Measurements from ENCODE around the gene PRR11. TPM values are rescaled to one million over a fixed set of nuclear protein-coding genes. Genes with fewer than 3 reads are reported as not detected.
"Not testable (repeated sequence)": the region's sequence is repeated elsewhere in the genome, so short reads cannot be mapped to it uniquely, and the experiment has no call there.

PRR11 gene
- total and polyA plus RNA-seq, 2 of the 8 experiments (the other 6 are each of a cell fraction or from before 2014, with no cell fraction given) = 32.7 to 83.0 TPM

- no peak for TF ChIP-seq SIN3A (conservative IDR thresholded peaks at IDR 0.05 in 1 of 2, IDR thresholded peaks at IDR 0.05 in 1 of 2; ENCODE audit: low read depth in 1 of 2, low read length in 2 of 2)
- TF ChIP-seq, protein P1, sequence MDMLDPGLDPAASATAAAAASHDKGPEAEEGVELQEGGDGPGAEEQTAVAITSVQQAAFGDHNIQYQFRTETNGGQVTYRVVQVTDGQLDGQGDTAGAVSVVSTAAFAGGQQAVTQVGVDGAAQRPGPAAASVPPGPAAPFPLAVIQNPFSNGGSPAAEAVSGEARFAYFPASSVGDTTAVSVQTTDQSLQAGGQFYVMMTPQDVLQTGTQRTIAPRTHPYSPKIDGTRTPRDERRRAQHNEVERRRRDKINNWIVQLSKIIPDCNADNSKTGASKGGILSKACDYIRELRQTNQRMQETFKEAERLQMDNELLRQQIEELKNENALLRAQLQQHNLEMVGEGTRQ (IDR thresholded peaks at IDR 0.05; ENCODE audit: low read length) = no peak
These were observed 22.9 kb downstream of the PRR11 start (continued) for GRCh38 chr17:59178266-59178985.

DNA sequence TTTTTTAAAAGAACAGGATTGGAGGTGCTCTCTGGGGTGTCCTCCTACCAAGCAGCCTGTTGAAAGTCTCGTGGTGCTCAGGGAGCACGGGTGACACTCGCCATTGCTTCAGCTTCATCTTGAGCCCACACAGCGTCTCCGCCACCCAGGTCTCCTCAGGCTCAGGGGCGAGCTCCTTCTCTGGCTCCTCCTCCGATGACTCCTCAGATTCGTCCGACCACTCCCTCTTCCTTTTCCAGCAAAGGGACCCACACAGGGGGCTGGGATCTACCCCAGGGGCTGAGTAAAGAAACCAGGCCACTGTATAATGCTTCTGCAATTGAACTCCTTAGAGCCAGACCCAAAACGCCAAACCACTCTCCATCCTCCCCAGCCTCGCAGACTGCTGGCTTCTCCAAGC, 24.1 kb downstream of the PRR11 start:
- not testable (repeated sequence) for H4K8ac ChIP-seq (ENCODE audit: extremely low read depth, insufficient read depth, low read length); H3K79me2 ChIP-seq (ENCODE audit: control insufficient read depth in 1 of 2, insufficient read depth in 2 of 2, low read length in 2 of 2); H3K4me1 ChIP-seq (replicated peaks in 1 of 4; ENCODE audit: control insufficient read depth in 3 of 4, insufficient read depth in 4 of 4, low read length in 3 of 4); H3K9me3 ChIP-seq (ENCODE audit: insufficient read depth in 2 of 2, low read depth in 1 of 2, low read length in 1 of 2); H2BK20ac ChIP-seq (ENCODE audit: low read length); DNase-seq (ENCODE audit: low read depth in 1 of 2, low spot score in 2 of 2); H3K4ac ChIP-seq (replicated peaks; ENCODE audit: insufficient read length, low read depth, low read length); H3K27me3 ChIP-seq (replicated peaks in 1 of 4; ENCODE audit: control insufficient read depth in 3 of 4, extremely low read depth in 1 of 4, insufficient read depth in 3 of 4, low read length in 3 of 4); H2AFZ ChIP-seq (ENCODE audit: low read length); H3K9ac ChIP-seq (replicated peaks in 1 of 4; ENCODE audit: extremely low read depth in 1 of 4, low read depth in 3 of 4, low read length in 3 of 4); H4K91ac ChIP-seq (replicated peaks; ENCODE audit: insufficient read length, low read length); H2BK15ac ChIP-seq (ENCODE audit: low read length); H3K4me2 ChIP-seq (ENCODE audit: insufficient read depth in 1 of 2, low read depth in 2 of 2, low read length in 2 of 2); H3K23ac ChIP-seq (ENCODE audit: insufficient read length); H3K56ac ChIP-seq (replicated peaks; ENCODE audit: insufficient read length, low read depth, low read length); H3K23me2 ChIP-seq (ENCODE audit: low read depth, low read length); H2BK12ac ChIP-seq (ENCODE audit: low read depth, low read length); H3K18ac ChIP-seq (ENCODE audit: extremely low read depth, low read length); H3K14ac ChIP-seq (ENCODE audit: insufficient read length); H3K36me3 ChIP-seq (ENCODE audit: control insufficient read depth in 2 of 4, insufficient read depth in 4 of 4, low read length in 3 of 4); H3K4me3 ChIP-seq (ENCODE audit: extremely low read depth in 1 of 4, insufficient read depth in 2 of 4, low read depth in 3 of 4, low read length in 4 of 4); H2AK5ac ChIP-seq (ENCODE audit: low read depth, low read length); H4K5ac ChIP-seq (ENCODE audit: insufficient read length, low read depth, low read length); H4K20me1 ChIP-seq (replicated peaks in 1 of 2; ENCODE audit: control insufficient read depth in 1 of 2, insufficient read depth in 2 of 2, low read length in 2 of 2); H2BK120ac ChIP-seq (replicated peaks; ENCODE audit: low read depth, low read length); H2BK5ac ChIP-seq (ENCODE audit: low read depth, low read length); H3K27ac ChIP-seq (ENCODE audit: low read depth, low read length); H3K79me1 ChIP-seq (ENCODE audit: low read depth, low read length); FAIRE-seq
- 90% methylated on average over 11 of the region's 11 CpGs; no CpG with 5 or more reads in 1 of the 2 experiments for WGBS, 2 experiments (ENCODE audit: extremely low coverage in 1 of 2, insufficient coverage in 1 of 2, insufficient read length in 1 of 2, insufficient replicate concordance in 2 of 2, low coverage in 1 of 2, low lambda C conversion rate in 2 of 2, missing lambda C conversion rate in 1 of 2)
- POLR2A ChIA-PET (ENCODE audit: partially characterized antibody) = interaction anchor here (0.9 kb wide), 1 partner anchor 18 kb away, joined by 3 read pairs; no protein-coding TSS in a partner anchor
- CTCF ChIA-PET (ENCODE audit: partially characterized antibody) = interaction anchor here (0.7 to 3.0 kb wide), 4 partner anchors 10 to 132 kb away, joined by 3 to 18 read pairs (median 3); no protein-coding TSS in a partner anchor

Data from H1 (cell line).